Measurements from ENCODE around the gene OGDH.
A peak's percentile ranks its signal among the peaks of the same experiment; 100 is the strongest.

The OGDH gene

DNA sequence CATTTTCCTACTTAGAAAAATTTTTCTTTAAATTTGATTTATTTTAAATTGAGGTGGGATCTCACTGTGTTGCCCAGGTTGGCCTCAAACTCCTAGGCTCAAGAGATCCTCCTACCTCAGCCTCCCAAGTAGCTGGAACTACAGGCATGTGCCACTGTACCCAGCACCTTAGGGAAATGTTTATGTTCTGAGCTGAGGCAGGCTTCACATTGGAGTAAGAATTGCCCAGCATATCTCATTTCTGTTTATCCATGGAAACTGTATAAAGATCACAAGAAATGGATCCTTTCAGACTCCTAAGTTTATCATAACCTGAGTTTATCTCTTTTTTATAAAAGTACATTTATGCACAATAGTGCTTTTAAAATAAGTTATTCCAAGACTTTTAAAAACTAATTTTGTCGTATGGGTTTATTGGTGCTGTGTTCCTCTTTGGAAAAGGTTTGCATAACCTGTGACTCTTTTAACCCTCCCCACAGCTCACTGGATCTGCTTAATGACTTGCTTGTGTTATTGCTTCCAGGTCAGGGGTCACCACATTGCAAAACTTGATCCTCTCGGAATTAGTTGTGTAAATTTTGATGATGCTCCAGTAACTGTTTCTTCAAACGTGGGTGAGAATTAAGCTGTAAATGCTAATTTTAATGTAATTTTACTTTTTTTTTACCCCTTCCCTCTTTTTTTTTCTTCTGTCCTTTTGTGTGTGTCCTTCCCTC is 40.7 kb downstream of the OGDH start:
- no peak for TF ChIP-seq CTCF (IDR thresholded peaks at IDR 0.05; ENCODE audit: low read depth, low read length)
- DNase-seq (ENCODE audit: low read depth in 2 of 2) = no peak
- H3K4me3 ChIP-seq (replicated peaks in 1 of 2; ENCODE audit: low read depth in 2 of 2, low read length in 2 of 2) = no peak overlapping the region

DNA sequence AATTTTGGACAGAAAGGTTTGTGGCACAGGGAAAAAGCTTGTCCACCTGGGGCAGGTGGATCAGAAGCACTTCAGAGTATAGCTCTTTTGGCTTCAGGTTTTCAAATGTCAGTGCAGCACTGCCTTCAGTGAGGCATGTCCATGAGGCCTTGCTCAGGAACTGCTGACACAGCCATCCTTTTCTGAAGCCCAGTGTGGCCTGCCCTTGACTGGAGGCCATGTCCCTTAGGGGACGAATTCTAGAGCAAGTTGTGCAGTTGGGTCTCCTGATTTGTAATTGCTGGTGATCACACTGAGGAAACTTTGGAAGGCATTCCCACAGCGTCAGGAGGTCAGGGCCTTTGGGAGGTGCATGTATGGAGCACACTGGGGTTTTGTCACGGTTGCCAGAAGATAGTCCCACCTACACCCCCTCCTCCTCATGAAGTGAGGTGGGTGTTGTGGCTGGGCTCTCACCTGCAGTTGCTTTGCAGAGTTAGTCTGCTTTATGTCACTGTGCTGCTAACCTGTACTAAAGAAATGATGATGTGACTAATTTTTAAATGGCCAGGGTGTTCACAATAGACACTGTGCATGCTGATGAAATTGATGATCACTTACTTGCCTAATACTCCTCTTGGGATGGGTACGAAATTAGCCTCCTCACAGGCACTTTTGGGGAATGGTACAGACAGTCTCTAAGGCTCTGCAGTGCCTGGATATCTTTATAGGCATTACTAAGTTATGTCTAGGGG is 41.7 kb downstream of the OGDH start:
- no peak for DNase-seq (ENCODE audit: low read depth in 2 of 2)

GRCh38 chr7:44650242-44650641 is 43.8 kb downstream of the OGDH start:
- no peak overlapping the region for H3K4me3 ChIP-seq (replicated peaks in 1 of 2; ENCODE audit: low read depth in 2 of 2, low read length in 2 of 2)
- TF ChIP-seq CTCF (IDR thresholded peaks at IDR 0.05; ENCODE audit: low read depth, low read length) = no peak

More for the DNA sequence above, 41.7 kb downstream of the OGDH start:
- H3K4me3 ChIP-seq (replicated peaks in 1 of 2; ENCODE audit: low read depth in 2 of 2, low read length in 2 of 2) = no peak overlapping the region
- no peak for TF ChIP-seq CTCF (IDR thresholded peaks at IDR 0.05; ENCODE audit: low read depth, low read length)

DNA sequence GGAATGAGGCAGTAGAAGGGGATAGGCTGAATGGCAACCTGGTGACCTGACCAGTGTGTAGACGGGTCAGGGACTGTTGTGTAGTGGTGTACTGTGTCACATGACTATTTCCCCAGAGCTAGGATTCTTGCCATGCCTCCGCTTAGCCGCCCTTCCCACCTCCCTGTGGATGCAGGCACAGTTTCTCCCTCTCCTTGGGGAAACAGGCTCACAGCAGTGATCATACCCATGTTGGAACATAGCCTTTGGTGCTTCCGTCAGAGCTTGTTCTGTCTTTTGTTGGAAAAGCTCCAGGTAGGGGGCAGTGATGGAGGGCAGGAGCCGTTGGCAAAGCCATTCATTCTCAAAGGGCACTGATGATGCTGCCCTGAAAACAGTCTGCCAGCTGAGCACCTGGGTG is 44.3 kb downstream of the OGDH start:
- H3K4me3 ChIP-seq (replicated peaks in 1 of 2; ENCODE audit: low read depth in 2 of 2, low read length in 2 of 2) = no peak overlapping the region
- DNase-seq (ENCODE audit: low read depth in 2 of 2) = peak in 1 of 2 donors; percentile 13
- TF ChIP-seq CTCF (IDR thresholded peaks at IDR 0.05; ENCODE audit: low read depth, low read length) = no peak

More at GRCh38 chr7:44650242-44650641, 43.8 kb downstream of the OGDH start:
- DNase-seq (ENCODE audit: low read depth in 2 of 2) = no peak

DNA sequence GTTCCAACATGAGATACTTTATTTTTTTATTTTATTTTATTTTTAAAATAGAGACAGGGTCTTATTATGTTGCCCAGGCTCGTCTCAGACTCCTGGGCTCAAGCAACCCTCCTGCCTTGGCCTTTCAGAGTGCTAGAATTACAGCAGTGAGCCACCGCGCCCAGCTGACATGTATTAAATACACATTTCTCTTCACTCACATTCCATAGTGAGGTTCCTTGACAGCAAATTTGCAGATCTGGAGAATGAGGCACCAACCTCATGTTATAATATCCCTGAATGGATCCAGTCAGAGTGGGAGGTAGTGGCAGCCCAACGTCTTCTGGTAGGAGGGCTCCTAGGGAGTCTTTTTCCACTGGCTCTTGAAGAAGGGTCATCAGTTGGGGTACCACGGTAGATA is 46.1 kb downstream of the OGDH start:
- H3K4me3 ChIP-seq (replicated peaks in 1 of 2; ENCODE audit: low read depth in 2 of 2, low read length in 2 of 2) = no peak overlapping the region
- no peak for TF ChIP-seq CTCF (IDR thresholded peaks at IDR 0.05; ENCODE audit: low read depth, low read length)
- no peak for DNase-seq (ENCODE audit: low read depth in 2 of 2)

- H3K4me3 ChIP-seq (replicated peaks in 1 of 2; ENCODE audit: low read depth in 2 of 2, low read length in 2 of 2) = no peak overlapping the region
- DNase-seq (ENCODE audit: low read depth in 2 of 2) = no peak
- TF ChIP-seq CTCF (IDR thresholded peaks at IDR 0.05; ENCODE audit: low read depth, low read length) = no peak
Observed at GRCh38 chr7:44654255-44654796, 47.9 kb downstream of the OGDH start.
